ENCODE data around the gene CUX1.

GRCh38 chr7:102082693-102083368 is 265.4 kb downstream of the CUX1 start:
- TF ChIP-seq POLR2A (IDR thresholded peaks at IDR 0.05), result no peak
- TF ChIP-seq CTCF (IDR thresholded peaks at IDR 0.05), result no peak
- no peak for TF ChIP-seq EP300 (IDR thresholded peaks at IDR 0.05)

Data from ovary (tissue), 3 donors.